Activated CD8-positive, alpha-beta memory T cell treated with anti-CD3 and anti-CD28 coated beads for 4 hours (primary cell): Measurements from ENCODE around the gene ALPK3.

Experiments used
- DNase-seq, 2 donors: peaks; one replicate each; pipeline ENCODE4 v3.0.0-alpha.2; 2020; ENCODE audit warnings: low read depth in 2 of 2

The ALPK3 gene

DNA sequence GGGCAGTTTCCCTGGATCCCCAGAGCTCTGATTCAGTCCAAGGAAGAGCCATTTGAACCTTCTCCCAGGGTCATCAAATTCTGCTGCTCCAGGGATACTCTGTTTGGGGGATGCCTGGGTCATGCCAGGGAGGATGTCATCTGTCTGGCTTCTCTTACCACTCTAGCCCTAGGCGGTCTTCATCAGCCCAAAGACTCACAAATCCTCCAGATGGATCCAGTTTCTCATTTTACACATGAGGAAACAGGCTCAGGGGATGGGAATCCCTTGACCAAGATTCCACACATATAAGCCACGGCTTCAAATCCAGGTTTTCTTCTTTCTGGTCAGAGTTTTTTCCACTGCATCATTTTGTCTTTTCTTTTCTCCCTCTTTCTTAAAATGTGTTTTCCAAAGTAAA is 104.0 kb downstream of the ALPK3 start:
- no peak for DNase-seq

- DNase-seq: no peak
Measured at GRCh38 chr15:84922530-84922929, 105.4 kb downstream of the ALPK3 start.
